K562 (cell line): ENCODE data around the gene SHF. TPM values are rescaled to one million over a fixed set of nuclear protein-coding genes. Genes with fewer than 3 reads are reported as not detected.
A peak's percentile ranks its signal among the peaks of the same experiment; 100 is the strongest.

Experiments used
- ILF3 ChIP-seq: fragments of 450-650 bp; IDR thresholded peaks from 2 replicates; pipeline ENCODE4 v1.6.1; 2018; ENCODE audit warnings: antibody characterized with exemption, mild to moderate bottlenecking, moderate library complexity, borderline replicate concordance
- JUN ChIP-seq, 2 experiments: sonication (generic) in 1 of 2; formaldehyde crosslinking in 1 of 2; IDR thresholded peaks; 2 replicates each; pipeline versions ENCODE4 v1.6.1 to v1.8.0; 2012 to 2022; ENCODE audit warnings: borderline replicate concordance in 2 of 2, mild to moderate bottlenecking in 2 of 2, improper control_type of control experiment in 1 of 2, low read depth in 1 of 2, low read length in 1 of 2, missing genetic modification reagents in 1 of 2
- KDM4B ChIP-seq, 2 experiments: fragments of 450-650 bp in 1 of 2; sonication (generic) in 1 of 2; IDR thresholded peaks; 2 replicates each; pipeline ENCODE4 v1.6.1; 2016 to 2017; ENCODE audit warnings: borderline replicate concordance in 2 of 2, antibody characterized with exemption in 1 of 2, low read depth in 1 of 2, mild to moderate bottlenecking in 1 of 2
- KDM5B ChIP-seq: fragments of 200-600 bp; sonication (generic); IDR thresholded peaks from 2 replicates; pipeline ENCODE4 v1.6.1; 2012; ENCODE audit warnings: low read depth, mild to moderate bottlenecking, moderate library complexity, low read length, control low read depth, inconsistent platforms; ENCODE audit not compliant: insufficient replicate concordance
- NCOA4 ChIP-seq: fragments of 450-650 bp; IDR thresholded peaks from 2 replicates; pipeline ENCODE4 v1.6.1; 2018; ENCODE audit warnings: mild to moderate bottlenecking; ENCODE audit not compliant: partially characterized antibody
- NONO ChIP-seq, 2 experiments: fragments of 200-400 bp in 1 of 2; fragments of 450-650 bp in 1 of 2; formaldehyde crosslinking in 1 of 2; IDR thresholded peaks; 2 replicates each; pipeline ENCODE4 v1.6.1; 2017; ENCODE audit warnings: low read depth in 2 of 2, mild to moderate bottlenecking in 2 of 2, moderate library complexity in 2 of 2, low read length in 1 of 2
- NR4A1 ChIP-seq, 2 experiments: fragments of 250-450 bp in 1 of 2; fragments of 450-650 bp in 1 of 2; sonication (Bioruptor Pico) in 1 of 2; IDR thresholded peaks; 2 replicates each; pipeline versions ENCODE4 v1.4.0 to v1.6.1; 2016 to 2020; ENCODE audit warnings: mild to moderate bottlenecking in 2 of 2, missing compliant biosample characterization in 1 of 2, missing genetic modification characterization in 1 of 2, moderate library complexity in 1 of 2
- RB1 ChIP-seq: fragments of 450-650 bp; IDR thresholded peaks from 2 replicates; pipeline ENCODE4 v1.6.1; 2017; ENCODE audit warnings: low read depth, mild to moderate bottlenecking
- STAT5A ChIP-seq: IDR thresholded peaks from 2 replicates; pipeline ENCODE4 v1.6.1; 2012; ENCODE audit warnings: low read length, inconsistent platforms, borderline replicate concordance
- TRIM28 ChIP-seq: fragments of 450-650 bp; IDR thresholded peaks from 2 replicates; pipeline ENCODE4 v1.6.1; 2017
- ZBTB8A ChIP-seq: fragments of 450-650 bp; IDR thresholded peaks from 2 replicates; pipeline ENCODE4 v1.6.1; 2018; ENCODE audit warnings: mild to moderate bottlenecking, moderate library complexity; ENCODE audit not compliant: partially characterized antibody
- polyA plus RNA-seq, 8 experiments: library from polyadenylated mRNA; depleted of rRNA in 4 of 8; stranded (reverse) in 5 of 8; unstranded in 3 of 8; fragments of >200 nt; fragmentation: Nextera tagmentation in 2 of 8; fragmentation: Illumina TruSeq in 1 of 8; extraction: Ambion mirVana in 2 of 8; extraction: Trizol in 1 of 8; gene quantifications; 2 replicates each; pipeline versions ENCODE4 v1.2.1 to v1.2.3, GENCODE V29; 2011 to 2014; ENCODE audit warnings: inconsistent platforms in 1 of 8, missing spikeins in 1 of 8
- total RNA-seq, 7 experiments: library from RNA; depleted of rRNA in 6 of 7; stranded (reverse); fragments of >200 nt in 6 of 7; fragmentation: Illumina TruSeq in 2 of 7; extraction: Trizol in 2 of 7; gene quantifications; 2 replicates each; pipeline versions ENCODE4 v1.2.1 to v1.2.3, GENCODE V29; 2011 to 2021; ENCODE audit warnings: low replicate concordance in 1 of 7
- TF ChIP-seq, protein P1 (sequence below): sonication (generic); formaldehyde crosslinking; IDR thresholded peaks from 2 replicates; pipeline ENCODE4 v1.8.0; 2023; ENCODE audit warnings: mild to moderate bottlenecking, missing genetic modification reagents
- TF ChIP-seq, protein P2 (sequence below), 2 experiments: fragments of 450-650 bp; conservative IDR thresholded peaks; 2 replicates each; pipeline ENCODE4 v1.6.1; 2017; ENCODE audit warnings: mild to moderate bottlenecking in 2 of 2, moderate library complexity in 2 of 2
- TF ChIP-seq, protein P3 (sequence below): fragments of 450-650 bp; IDR thresholded peaks from 2 replicates; pipeline ENCODE4 v1.6.1; 2014; ENCODE audit warnings: low read depth, mild to moderate bottlenecking, moderate library complexity, borderline replicate concordance

The SHF gene
- total and polyA plus RNA-seq, 9 of the 15 experiments (the other 6 are each of a cell fraction or from before 2014, with no cell fraction given), result 0.51 to 2.2 (median 0.85) TPM; not detected in 2

DNA sequence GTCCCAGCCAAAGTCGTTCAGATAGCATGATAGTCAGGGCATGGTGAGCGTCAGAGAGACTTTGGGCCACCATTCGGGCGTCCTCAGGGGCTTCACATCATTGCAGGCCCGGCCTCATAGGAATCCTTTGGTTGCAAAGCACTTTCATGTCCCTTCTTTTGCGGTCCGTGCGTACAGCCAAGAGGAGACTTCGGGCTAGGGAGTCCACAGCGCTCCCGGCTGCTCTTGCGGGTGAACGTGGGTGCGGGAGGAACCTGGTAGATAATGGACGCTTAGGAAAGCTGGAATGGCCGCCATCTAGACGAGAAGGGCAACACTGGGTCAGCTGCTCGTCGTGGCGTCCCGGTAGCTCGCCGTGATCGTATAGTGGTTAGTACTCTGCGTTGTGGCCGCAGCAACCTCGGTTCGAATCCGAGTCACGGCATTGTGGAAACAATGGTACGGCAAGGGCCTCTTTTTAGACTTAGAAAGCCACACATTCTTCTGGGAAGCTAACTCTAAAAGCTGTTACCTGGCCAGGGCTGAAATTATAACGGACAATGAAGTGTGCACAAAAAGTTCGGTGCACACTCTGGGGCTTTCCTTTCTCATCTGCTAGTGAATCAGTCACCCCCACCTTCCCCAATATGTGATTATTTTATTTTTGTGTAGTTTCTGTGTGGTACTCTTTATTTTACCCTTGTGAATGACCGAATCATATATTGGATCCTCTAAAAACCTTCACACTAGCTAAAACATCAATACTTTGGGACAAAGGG is 13.2 kb upstream of the SHF start (continued):
- TF ChIP-seq, protein P1, sequence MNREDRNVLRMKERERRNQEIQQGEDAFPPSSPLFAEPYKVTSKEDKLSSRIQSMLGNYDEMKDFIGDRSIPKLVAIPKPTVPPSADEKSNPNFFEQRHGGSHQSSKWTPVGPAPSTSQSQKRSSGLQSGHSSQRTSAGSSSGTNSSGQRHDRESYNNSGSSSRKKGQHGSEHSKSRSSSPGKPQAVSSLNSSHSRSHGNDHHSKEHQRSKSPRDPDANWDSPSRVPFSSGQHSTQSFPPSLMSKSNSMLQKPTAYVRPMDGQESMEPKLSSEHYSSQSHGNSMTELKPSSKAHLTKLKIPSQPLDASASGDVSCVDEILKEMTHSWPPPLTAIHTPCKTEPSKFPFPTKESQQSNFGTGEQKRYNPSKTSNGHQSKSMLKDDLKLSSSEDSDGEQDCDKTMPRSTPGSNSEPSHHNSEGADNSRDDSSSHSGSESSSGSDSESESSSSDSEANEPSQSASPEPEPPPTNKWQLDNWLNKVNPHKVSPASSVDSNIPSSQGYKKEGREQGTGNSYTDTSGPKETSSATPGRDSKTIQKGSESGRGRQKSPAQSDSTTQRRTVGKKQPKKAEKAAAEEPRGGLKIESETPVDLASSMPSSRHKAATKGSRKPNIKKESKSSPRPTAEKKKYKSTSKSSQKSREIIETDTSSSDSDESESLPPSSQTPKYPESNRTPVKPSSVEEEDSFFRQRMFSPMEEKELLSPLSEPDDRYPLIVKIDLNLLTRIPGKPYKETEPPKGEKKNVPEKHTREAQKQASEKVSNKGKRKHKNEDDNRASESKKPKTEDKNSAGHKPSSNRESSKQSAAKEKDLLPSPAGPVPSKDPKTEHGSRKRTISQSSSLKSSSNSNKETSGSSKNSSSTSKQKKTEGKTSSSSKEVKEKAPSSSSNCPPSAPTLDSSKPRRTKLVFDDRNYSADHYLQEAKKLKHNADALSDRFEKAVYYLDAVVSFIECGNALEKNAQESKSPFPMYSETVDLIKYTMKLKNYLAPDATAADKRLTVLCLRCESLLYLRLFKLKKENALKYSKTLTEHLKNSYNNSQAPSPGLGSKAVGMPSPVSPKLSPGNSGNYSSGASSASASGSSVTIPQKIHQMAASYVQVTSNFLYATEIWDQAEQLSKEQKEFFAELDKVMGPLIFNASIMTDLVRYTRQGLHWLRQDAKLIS, result no peak; the same call in 1 of the 2 replicates
- TF ChIP-seq NR4A1 (CRISPR knock-in tag; IDR thresholded peaks at IDR 0.05) (no peak), NR4A1 (tag; IDR thresholded peaks at IDR 0.05) (peak; percentile 34; the same call in 1 of the 2 replicates), JUN (IDR thresholded peaks at IDR 0.05; ENCODE audit: borderline replicate concordance, low read depth, low read length) (peak; percentile 64; the same call in 1 of the 2 replicates), JUN (CRISPR knock-in tag; IDR thresholded peaks at IDR 0.05; ENCODE audit: borderline replicate concordance) (no peak), RB1 (peak; percentile 87), ZBTB8A (peak; percentile 39), KDM5B (peak; percentile 43), STAT5A (0 out of 2 replicates have a peak, but pooled peaks have one; percentile 25), TRIM28 (0 out of 2 replicates have a peak, but pooled peaks have one; percentile 13), ILF3 (0 out of 2 replicates have a peak, but pooled peaks have one; percentile 19), NCOA4 (no peak), KDM4B (IDR thresholded peaks at IDR 0.05; ENCODE audit: borderline replicate concordance in 2 of 2, low read depth in 1 of 2) (no peak), NONO (IDR thresholded peaks at IDR 0.05; ENCODE audit: low read depth in 2 of 2, low read length in 1 of 2) (peak in 1 of 2 experiments; percentile 78; a peak in 1 of 4 replicates)
- TF ChIP-seq, protein P2, sequence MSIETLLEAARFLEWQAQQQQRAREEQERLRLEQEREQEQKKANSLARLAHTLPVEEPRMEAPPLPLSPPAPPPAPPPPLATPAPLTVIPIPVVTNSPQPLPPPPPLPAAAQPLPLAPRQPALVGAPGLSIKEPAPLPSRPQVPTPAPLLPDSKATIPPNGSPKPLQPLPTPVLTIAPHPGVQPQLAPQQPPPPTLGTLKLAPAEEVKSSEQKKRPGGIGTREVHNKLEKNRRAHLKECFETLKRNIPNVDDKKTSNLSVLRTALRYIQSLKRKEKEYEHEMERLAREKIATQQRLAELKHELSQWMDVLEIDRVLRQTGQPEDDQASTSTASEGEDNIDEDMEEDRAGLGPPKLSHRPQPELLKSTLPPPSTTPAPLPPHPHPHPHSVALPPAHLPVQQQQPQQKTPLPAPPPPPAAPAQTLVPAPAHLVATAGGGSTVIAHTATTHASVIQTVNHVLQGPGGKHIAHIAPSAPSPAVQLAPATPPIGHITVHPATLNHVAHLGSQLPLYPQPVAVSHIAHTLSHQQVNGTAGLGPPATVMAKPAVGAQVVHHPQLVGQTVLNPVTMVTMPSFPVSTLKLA (conservative IDR thresholded peaks at IDR 0.05), result peak in 1 of 2 experiments; percentile 13; a peak in 1 of 4 replicates
- TF ChIP-seq, protein P3, sequence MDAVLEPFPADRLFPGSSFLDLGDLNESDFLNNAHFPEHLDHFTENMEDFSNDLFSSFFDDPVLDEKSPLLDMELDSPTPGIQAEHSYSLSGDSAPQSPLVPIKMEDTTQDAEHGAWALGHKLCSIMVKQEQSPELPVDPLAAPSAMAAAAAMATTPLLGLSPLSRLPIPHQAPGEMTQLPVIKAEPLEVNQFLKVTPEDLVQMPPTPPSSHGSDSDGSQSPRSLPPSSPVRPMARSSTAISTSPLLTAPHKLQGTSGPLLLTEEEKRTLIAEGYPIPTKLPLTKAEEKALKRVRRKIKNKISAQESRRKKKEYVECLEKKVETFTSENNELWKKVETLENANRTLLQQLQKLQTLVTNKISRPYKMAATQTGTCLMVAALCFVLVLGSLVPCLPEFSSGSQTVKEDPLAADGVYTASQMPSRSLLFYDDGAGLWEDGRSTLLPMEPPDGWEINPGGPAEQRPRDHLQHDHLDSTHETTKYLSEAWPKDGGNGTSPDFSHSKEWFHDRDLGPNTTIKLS, result 0 out of 2 replicates have a peak, but pooled peaks have one; percentile 20
